Fibroblast of lung (primary cell): Measurements from ENCODE around the gene TDRD9.

Experiments
- EZH2 ChIP-seq: IDR thresholded peaks from 2 replicates; pipeline ENCODE4 v1.5.1; 2012; ENCODE audit warnings: low read length, control low read depth, mild to moderate bottlenecking; ENCODE audit errors: missing control alignments
- TF ChIP-seq, protein P1 (sequence below), 2 donors: IDR thresholded peaks in 1 of 2; conservative IDR thresholded peaks in 1 of 2; 1 replicate in 1 of 2; 2 replicates in 1 of 2; pipeline ENCODE4 v1.5.1; 2011 to 2012; ENCODE audit warnings: low read length in 2 of 2, control low read depth in 1 of 2, inconsistent platforms in 1 of 2, low read depth in 1 of 2, mild to moderate bottlenecking in 1 of 2

GRCh38 chr14:104031384-104031783 is 103.1 kb downstream of the TDRD9 start:
- TF ChIP-seq, protein P1, sequence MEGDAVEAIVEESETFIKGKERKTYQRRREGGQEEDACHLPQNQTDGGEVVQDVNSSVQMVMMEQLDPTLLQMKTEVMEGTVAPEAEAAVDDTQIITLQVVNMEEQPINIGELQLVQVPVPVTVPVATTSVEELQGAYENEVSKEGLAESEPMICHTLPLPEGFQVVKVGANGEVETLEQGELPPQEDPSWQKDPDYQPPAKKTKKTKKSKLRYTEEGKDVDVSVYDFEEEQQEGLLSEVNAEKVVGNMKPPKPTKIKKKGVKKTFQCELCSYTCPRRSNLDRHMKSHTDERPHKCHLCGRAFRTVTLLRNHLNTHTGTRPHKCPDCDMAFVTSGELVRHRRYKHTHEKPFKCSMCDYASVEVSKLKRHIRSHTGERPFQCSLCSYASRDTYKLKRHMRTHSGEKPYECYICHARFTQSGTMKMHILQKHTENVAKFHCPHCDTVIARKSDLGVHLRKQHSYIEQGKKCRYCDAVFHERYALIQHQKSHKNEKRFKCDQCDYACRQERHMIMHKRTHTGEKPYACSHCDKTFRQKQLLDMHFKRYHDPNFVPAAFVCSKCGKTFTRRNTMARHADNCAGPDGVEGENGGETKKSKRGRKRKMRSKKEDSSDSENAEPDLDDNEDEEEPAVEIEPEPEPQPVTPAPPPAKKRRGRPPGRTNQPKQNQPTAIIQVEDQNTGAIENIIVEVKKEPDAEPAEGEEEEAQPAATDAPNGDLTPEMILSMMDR (conservative IDR thresholded peaks at IDR 0.05 in 1 of 2, IDR thresholded peaks at IDR 0.05 in 1 of 2; ENCODE audit: low read depth in 1 of 2, low read length in 2 of 2), result no peak
- no peak for TF ChIP-seq EZH2
